Measurements from ENCODE around the gene ERCC1. TPM values are rescaled to one million over a fixed set of nuclear protein-coding genes. Genes with fewer than 3 reads are reported as not detected.

Gene ERCC1
- total RNA-seq, 1 donor from 2014 or later: 123 TPM

- peak overlapping the region; percentile 70 for H3K27ac ChIP-seq
- no peaks in the 10 kb centered on the region for H3K27me3 ChIP-seq
- H3K4me3 ChIP-seq: peak overlapping the region; percentile 43 to 65
- TF ChIP-seq POLR2AphosphoS5 (IDR thresholded peaks at IDR 0.05; ENCODE audit: insufficient read depth in 1 of 2, low read depth in 1 of 2): peak in 1 of 2 donors; percentile 58
- peak in 1 of 3 experiments; percentile 19 for TF ChIP-seq CTCF (IDR thresholded peaks at IDR 0.05)
- peak in 1 of 2 donors; percentile 32 for TF ChIP-seq POLR2A (IDR thresholded peaks at IDR 0.05)
- no peak for DNase-seq (ENCODE audit: extremely low spot score in 2 of 2)
- no peaks in the 10 kb centered on the region for H3K9me3 ChIP-seq
- intact Hi-C loops (cut with DNase I): no loop called here
- H3K36me3 ChIP-seq: no peaks in the 10 kb centered on the region
- H3K4me1 ChIP-seq: peaks cover 34% of the 10 kb centered on the region
Measured at GRCh38 chr19:45428384-45429231, 4.9 kb upstream of the ERCC1 start.

GRCh38 chr19:45424191-45425058 lies 708 bp upstream of the ERCC1 start:
- H3K4me3 ChIP-seq: peak overlapping the region; percentile 59 to 64
- intact Hi-C loops (cut with DNase I): no loop called here
- H3K36me3 ChIP-seq: peaks cover 0 to 10% of the 10 kb centered on the region in 2 donors
- H3K27ac ChIP-seq: peak overlapping the region; percentile 90
- peaks cover 43% of the 10 kb centered on the region for H3K4me1 ChIP-seq
- no peaks in the 10 kb centered on the region for H3K9me3 ChIP-seq
- no peak for TF ChIP-seq POLR2A (IDR thresholded peaks at IDR 0.05)
- no peak for TF ChIP-seq CTCF (IDR thresholded peaks at IDR 0.05)
- peak; percentile 83 to 96 for TF ChIP-seq POLR2AphosphoS5 (IDR thresholded peaks at IDR 0.05; ENCODE audit: insufficient read depth in 1 of 2, low read depth in 1 of 2)
- no peaks in the 10 kb centered on the region for H3K27me3 ChIP-seq
- no peak for DNase-seq (ENCODE audit: extremely low spot score in 2 of 2)

- peaks cover 30% of the 10 kb centered on the region for H3K4me1 ChIP-seq
- peak overlapping the region; percentile 90 for H3K27ac ChIP-seq
- peak overlapping the region; percentile 59 to 64 for H3K4me3 ChIP-seq
- TF ChIP-seq POLR2AphosphoS5 (IDR thresholded peaks at IDR 0.05; ENCODE audit: insufficient read depth in 1 of 2, low read depth in 1 of 2): no peak
- no peak for DNase-seq (ENCODE audit: extremely low spot score in 2 of 2)
- intact Hi-C loops (cut with DNase I): no loop called here
- peaks cover 0 to 10% of the 10 kb centered on the region in 2 donors for H3K36me3 ChIP-seq
- no peaks in the 10 kb centered on the region for H3K27me3 ChIP-seq
- no peaks in the 10 kb centered on the region for H3K9me3 ChIP-seq
Measured at GRCh38 chr19:45423033-45423588, 606 bp downstream of the ERCC1 start.

GRCh38 chr19:45421947-45422498 lies 1.7 kb downstream of the ERCC1 start:
- intact Hi-C loops (cut with DNase I): no loop called here
- no peaks in the 10 kb centered on the region for H3K27me3 ChIP-seq
- TF ChIP-seq CTCF (IDR thresholded peaks at IDR 0.05) (no peak), POLR2A (IDR thresholded peaks at IDR 0.05) (no peak), POLR2AphosphoS5 (IDR thresholded peaks at IDR 0.05; ENCODE audit: insufficient read depth in 1 of 2, low read depth in 1 of 2) (no peak)
- H3K4me3 ChIP-seq: no peak overlapping the region
- DNase-seq (ENCODE audit: extremely low spot score in 2 of 2): no peak
- peaks cover 0 to 21% of the 10 kb centered on the region in 2 donors for H3K36me3 ChIP-seq
- H3K9me3 ChIP-seq: no peaks in the 10 kb centered on the region
- no peak overlapping the region for H3K27ac ChIP-seq
- peaks cover 20% of the 10 kb centered on the region for H3K4me1 ChIP-seq

GRCh38 chr19:45420871-45421270 lies 2.8 kb downstream of the ERCC1 start:
- Histone ChIP-seq H3K27me3 (no peaks in the 10 kb centered on the region), H3K27ac (no peak overlapping the region), H3K9me3 (no peaks in the 10 kb centered on the region), H3K4me3 (no peak overlapping the region), H3K4me1 (peaks cover 19% of the 10 kb centered on the region), H3K36me3 (peaks cover 0 to 31% of the 10 kb centered on the region in 2 donors)
- TF ChIP-seq POLR2AphosphoS5 (IDR thresholded peaks at IDR 0.05; ENCODE audit: insufficient read depth in 1 of 2, low read depth in 1 of 2) (no peak), CTCF (IDR thresholded peaks at IDR 0.05) (no peak), POLR2A (IDR thresholded peaks at IDR 0.05) (no peak)
- intact Hi-C loops (cut with DNase I): no loop called here
- no peak for DNase-seq (ENCODE audit: extremely low spot score in 2 of 2)

Data from vagina (tissue), 2 donors.